ENCODE data around the gene APOD. TPM values are rescaled to one million over a fixed set of nuclear protein-coding genes. Genes with fewer than 3 reads are reported as not detected.

The APOD gene
- total and polyA plus RNA-seq, 10 of the 15 experiments (the other 5 are each of a cell fraction or from before 2014, with no cell fraction given) = 0.06 to 0.77 (median 0.47) TPM; not detected in 3

GRCh38 chr3:195531683-195532082 is 52.1 kb downstream of the APOD start:
- peaks cover 0 to 4% of the 10 kb centered on the region in 2 experiments; a peak in 2 of 4 replicates for H3K36me3 ChIP-seq (ENCODE audit: control insufficient read depth in 2 of 2, insufficient read depth in 2 of 2, low read length in 1 of 2)
- H3K4me1 ChIP-seq (ENCODE audit: control insufficient read depth, insufficient read depth, low read length) = peaks cover 11% of the 10 kb centered on the region
- TF ChIP-seq JUND (IDR thresholded peaks at IDR 0.05; ENCODE audit: low read depth, low read length) (no peak), ZBED1 (IDR thresholded peaks at IDR 0.05; ENCODE audit: borderline replicate concordance) (no peak), POU2F2 (IDR thresholded peaks at IDR 0.05; ENCODE audit: borderline replicate concordance, low read depth, low read length) (no peak), E2F8 (IDR thresholded peaks at IDR 0.05; ENCODE audit: low read depth, partially characterized antibody) (no peak), SREBF2 (IDR thresholded peaks at IDR 0.05; ENCODE audit: low read length) (no peak), SMC3 (IDR thresholded peaks at IDR 0.05; ENCODE audit: borderline replicate concordance, low read length) (no peak), LARP7 (IDR thresholded peaks at IDR 0.05) (no peak), KAT2A (conservative IDR thresholded peaks at IDR 0.05; ENCODE audit: control insufficient read depth, low read depth, low read length) (no peak), PAX8 (IDR thresholded peaks at IDR 0.05) (no peak)
- H3K9me3 ChIP-seq (replicated peaks; ENCODE audit: control insufficient read depth, insufficient read depth, low read length) = no peaks in the 10 kb centered on the region
- H3K27me3 ChIP-seq (replicated peaks in 1 of 2; ENCODE audit: control insufficient read depth in 2 of 2, insufficient read depth in 2 of 2, low read length in 1 of 2) = no peaks in the 10 kb centered on the region
- ChIA-PET SMC1A (ENCODE audit: uncharacterized antibody, unreplicated experiment) (interaction anchor here (3.0 kb wide), 1 partner anchor 9 kb away, joined by 17 read pairs; no protein-coding TSS in a partner anchor), POLR2A (interaction anchor here (0.7 kb wide), 1 partner anchor 10 kb away, joined by 7 read pairs; no protein-coding TSS in a partner anchor), CTCF (interaction anchor here (1.7 to 2.1 kb wide), 4 partner anchors 9 to 260 kb away, joined by 6 to 16 read pairs (median 10); partner anchors contain the start of gene XXYLT1), RAD21 (ENCODE audit: unreplicated experiment) (no interaction called here)
- H2AFZ ChIP-seq (ENCODE audit: control insufficient read depth, low read depth, low read length) = no peak overlapping the region
- peaks cover 59% of the 10 kb centered on the region for H3K79me2 ChIP-seq (ENCODE audit: control insufficient read depth, insufficient read depth, low read length)
- no peak overlapping the region for H3K4me2 ChIP-seq (ENCODE audit: control insufficient read depth, insufficient read depth)
- ATAC-seq (no peak), FAIRE-seq (no peak), DNase-seq (ENCODE audit: low read depth, low spot score) (no peak)
- no peaks in the 10 kb centered on the region for H4K20me1 ChIP-seq (ENCODE audit: control insufficient read depth, insufficient read depth)
- no TSS peak for BruUV-seq (replicated peaks)
- no peak overlapping the region for H3K9ac ChIP-seq (ENCODE audit: control insufficient read depth, insufficient read depth, low read length)
- intact Hi-C loops (cut with micrococcal nuclease; ENCODE audit: unreplicated experiment) (no loop called here), in situ Hi-C loops (cut with MboI) (loop anchor here (25.0 kb wide), 1 partner anchor 394 kb away; no protein-coding TSS in a partner anchor)
- no peak overlapping the region for H3K4me3 ChIP-seq
- 96% methylated on average over 5 of the region's 5 CpGs for WGBS (ENCODE audit: insufficient coverage, insufficient replicate concordance, low lambda C conversion rate, missing lambda C conversion rate)
- H3K27ac ChIP-seq (ENCODE audit: control insufficient read depth, insufficient read depth) = no peak overlapping the region

Measured in GM12878 (cell line).